Upper lobe of right lung (tissue), 1 donor: ENCODE data around the gene BPIFA1. TPM values are rescaled to one million over a fixed set of nuclear protein-coding genes. Genes with fewer than 3 reads are reported as not detected.

Source experiments
- ATAC-seq: fragments of 200-7000 bp; cut with Tn5 transposase; one replicate; pipeline ENCODE4 v1.9.1; 2020; ENCODE audit warnings: mild to moderate bottlenecking, moderate library complexity
- DNase-seq: peaks from one replicate; pipeline ENCODE4 v3.0.0-alpha.2; 2020
- H3K27ac ChIP-seq: fragments of 200-600 bp; one replicate; pipeline ENCODE4 v1.8.0; 2022
- H3K27me3 ChIP-seq: fragments of 200-600 bp; one replicate; pipeline ENCODE4 v1.8.0; 2022; ENCODE audit warnings: mild to moderate bottlenecking
- H3K36me3 ChIP-seq: fragments of 200-600 bp; one replicate; pipeline ENCODE4 v1.8.0; 2022
- H3K4me1 ChIP-seq: fragments of 200-600 bp; one replicate; pipeline ENCODE4 v1.8.0; 2022
- H3K4me3 ChIP-seq: fragments of 200-600 bp; one replicate; pipeline ENCODE4 v1.8.0; 2022; ENCODE audit warnings: mild to moderate bottlenecking
- H3K9me3 ChIP-seq: fragments of 200-600 bp; one replicate; pipeline ENCODE4 v1.8.0; 2022
- intact Hi-C: fragments of 100-400 bp; cut with DNase I; formaldehyde crosslinking; loops from one replicate; pipeline ENCODE4 v1.11.0; 2022
- total RNA-seq: library from RNA; stranded (reverse); fragmentation: NEBNext Ultra II Directional; extraction: Animal tissue kit (Norgen Biotek cat#: 25700); gene quantifications from one replicate; pipeline ENCODE4 v1.2.1, GENCODE V29; 2021
- TF ChIP-seq, protein P1 (sequence below): fragments of 200-600 bp; IDR thresholded peaks from one replicate; pipeline ENCODE4 v1.8.0; 2022; ENCODE audit warnings: antibody characterized with exemption
- donor health status: DM: no; HTN: yes; CAD: no; lungs with severe emphysema.

The BPIFA1 gene
- total RNA-seq, 1 donor from 2014 or later = not detected

- H3K27me3 ChIP-seq = no peaks in the 10 kb centered on the region
Observed at GRCh38 chr20:33233129-33233774, 2.5 kb upstream of the BPIFA1 start.

DNA sequence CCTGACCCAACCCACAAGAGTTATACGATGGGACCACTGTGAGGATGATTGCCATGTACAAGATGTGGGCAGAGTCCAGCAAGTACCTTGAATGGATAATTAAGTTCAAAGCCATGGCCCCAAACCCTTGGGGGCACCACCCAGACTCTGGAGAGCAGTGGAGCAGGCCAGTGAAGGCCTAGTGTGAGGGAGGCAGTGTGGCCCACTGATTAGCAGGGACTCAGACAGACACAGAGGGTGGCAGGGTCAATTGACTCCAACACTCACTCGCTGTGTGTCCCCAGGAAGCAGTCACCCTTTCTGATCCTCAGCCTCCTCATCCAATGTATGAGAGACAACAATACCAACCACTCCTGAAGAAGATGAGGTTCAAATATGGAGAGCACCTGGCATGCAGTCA, 1.7 kb upstream of the BPIFA1 start:
- TF ChIP-seq, protein P1, sequence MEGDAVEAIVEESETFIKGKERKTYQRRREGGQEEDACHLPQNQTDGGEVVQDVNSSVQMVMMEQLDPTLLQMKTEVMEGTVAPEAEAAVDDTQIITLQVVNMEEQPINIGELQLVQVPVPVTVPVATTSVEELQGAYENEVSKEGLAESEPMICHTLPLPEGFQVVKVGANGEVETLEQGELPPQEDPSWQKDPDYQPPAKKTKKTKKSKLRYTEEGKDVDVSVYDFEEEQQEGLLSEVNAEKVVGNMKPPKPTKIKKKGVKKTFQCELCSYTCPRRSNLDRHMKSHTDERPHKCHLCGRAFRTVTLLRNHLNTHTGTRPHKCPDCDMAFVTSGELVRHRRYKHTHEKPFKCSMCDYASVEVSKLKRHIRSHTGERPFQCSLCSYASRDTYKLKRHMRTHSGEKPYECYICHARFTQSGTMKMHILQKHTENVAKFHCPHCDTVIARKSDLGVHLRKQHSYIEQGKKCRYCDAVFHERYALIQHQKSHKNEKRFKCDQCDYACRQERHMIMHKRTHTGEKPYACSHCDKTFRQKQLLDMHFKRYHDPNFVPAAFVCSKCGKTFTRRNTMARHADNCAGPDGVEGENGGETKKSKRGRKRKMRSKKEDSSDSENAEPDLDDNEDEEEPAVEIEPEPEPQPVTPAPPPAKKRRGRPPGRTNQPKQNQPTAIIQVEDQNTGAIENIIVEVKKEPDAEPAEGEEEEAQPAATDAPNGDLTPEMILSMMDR = no peak
- no peaks in the 10 kb centered on the region for H3K4me1 ChIP-seq
- DNase-seq (no peak), ATAC-seq (no peak)
- H3K36me3 ChIP-seq = no peaks in the 10 kb centered on the region
- H3K27ac ChIP-seq = no peak overlapping the region
- intact Hi-C loops = no loop called here
- no peak overlapping the region for H3K4me3 ChIP-seq
- H3K9me3 ChIP-seq = no peaks in the 10 kb centered on the region
- no peaks in the 10 kb centered on the region for H3K27me3 ChIP-seq

More at GRCh38 chr20:33233129-33233774, 2.5 kb upstream of the BPIFA1 start:
- TF ChIP-seq, protein P1 = no peak
- intact Hi-C loops = no loop called here
- ATAC-seq = no peak
- Histone ChIP-seq H3K36me3 (no peaks in the 10 kb centered on the region), H3K4me3 (no peak overlapping the region), H3K27ac (no peak overlapping the region), H3K4me1 (no peaks in the 10 kb centered on the region), H3K9me3 (no peaks in the 10 kb centered on the region)
- DNase-seq = no peak

DNA sequence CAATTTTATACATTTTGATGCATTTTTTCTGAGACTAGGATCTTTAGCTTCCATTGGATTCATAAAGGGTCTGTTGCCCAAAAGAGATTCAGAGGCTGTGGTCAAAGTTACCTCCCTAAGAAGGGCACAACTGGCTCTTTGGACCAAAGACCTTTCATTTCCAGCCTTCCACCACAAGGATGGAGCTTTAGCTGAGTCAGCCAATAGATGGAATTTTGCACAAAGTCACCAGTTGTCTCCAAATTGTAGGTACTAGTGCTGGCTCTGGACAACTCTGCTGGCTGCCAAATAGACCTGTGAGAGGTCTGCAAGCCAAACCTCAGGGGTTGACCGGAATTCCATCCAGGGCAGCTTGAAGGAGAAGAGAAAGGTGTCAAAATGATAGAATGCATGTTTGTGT, 555 bp downstream of the BPIFA1 start:
- Histone ChIP-seq H3K27me3 (no peaks in the 10 kb centered on the region), H3K27ac (no peak overlapping the region), H3K4me3 (no peak overlapping the region), H3K9me3 (no peaks in the 10 kb centered on the region), H3K4me1 (no peaks in the 10 kb centered on the region), H3K36me3 (no peaks in the 10 kb centered on the region)
- TF ChIP-seq, protein P1 = no peak
- no peak for ATAC-seq
- intact Hi-C loops = no loop called here
- no peak for DNase-seq

DNA sequence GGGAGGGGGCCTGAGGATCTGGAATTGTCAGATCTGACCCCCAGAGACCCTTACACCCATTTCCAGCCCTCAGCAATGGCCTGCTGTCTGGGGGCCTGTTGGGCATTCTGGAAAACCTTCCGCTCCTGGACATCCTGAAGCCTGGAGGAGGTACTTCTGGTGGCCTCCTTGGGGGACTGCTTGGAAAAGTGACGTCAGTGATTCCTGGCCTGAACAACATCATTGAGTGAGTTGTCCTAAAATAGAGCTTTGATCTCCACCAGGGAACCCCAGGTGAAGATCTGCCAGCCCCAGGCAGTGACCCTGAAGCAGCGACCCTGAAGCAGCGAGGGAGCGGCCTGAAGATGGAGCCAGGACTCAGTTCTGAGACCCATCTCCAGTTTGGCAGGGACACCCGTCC, 2.2 kb downstream of the BPIFA1 start:
- ATAC-seq (no peak), DNase-seq (no peak)
- Histone ChIP-seq H3K9me3 (no peaks in the 10 kb centered on the region), H3K4me3 (no peak overlapping the region), H3K27ac (no peak overlapping the region), H3K36me3 (no peaks in the 10 kb centered on the region), H3K4me1 (no peaks in the 10 kb centered on the region), H3K27me3 (no peaks in the 10 kb centered on the region)
- TF ChIP-seq, protein P1 = no peak
- intact Hi-C loops = no loop called here

DNA sequence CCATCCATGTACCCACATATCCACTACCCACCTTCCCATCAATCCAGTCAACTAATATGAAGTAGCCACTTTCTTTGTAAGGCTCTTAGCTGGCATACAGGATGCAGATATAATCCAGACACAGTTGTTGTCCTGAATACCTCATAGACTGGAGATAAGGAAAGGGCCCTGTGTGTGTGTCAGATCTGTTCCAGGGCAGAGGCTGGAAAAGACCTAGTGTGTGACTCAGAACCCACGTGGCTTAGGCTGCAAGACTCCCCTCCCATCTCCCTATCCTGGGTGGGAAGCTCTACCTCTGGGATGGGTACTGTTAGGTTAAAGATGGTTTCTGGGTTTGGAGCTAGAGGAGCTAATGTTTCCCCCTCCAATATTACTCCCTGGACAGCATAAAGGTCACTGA, 3.6 kb downstream of the BPIFA1 start:
- H3K27ac ChIP-seq = no peak overlapping the region
- intact Hi-C loops = no loop called here
- no peak for DNase-seq
- H3K4me3 ChIP-seq = no peak overlapping the region
- no peaks in the 10 kb centered on the region for H3K27me3 ChIP-seq
- TF ChIP-seq, protein P1 = no peak
- ATAC-seq = no peak
- H3K4me1 ChIP-seq = no peaks in the 10 kb centered on the region
- H3K9me3 ChIP-seq = no peaks in the 10 kb centered on the region
- no peaks in the 10 kb centered on the region for H3K36me3 ChIP-seq
